Measurements from ENCODE around the gene PHKB.
"Not testable (repeated sequence)": the region's sequence is repeated elsewhere in the genome, so short reads cannot be mapped to it uniquely, and the experiment has no call there.

PHKB gene

GRCh38 chr16:47551185-47551584 lies 90.1 kb downstream of the PHKB start:
- H3K4me1 ChIP-seq (ENCODE audit: insufficient read depth, low read length); H3K9ac ChIP-seq (ENCODE audit: low read depth, low read length); H3K9me3 ChIP-seq (ENCODE audit: control insufficient read depth, insufficient read depth, low read length); H3K36me3 ChIP-seq (ENCODE audit: insufficient read depth, low read length): not testable (repeated sequence)

- H3K4me1 ChIP-seq (ENCODE audit: insufficient read depth, low read length); H3K36me3 ChIP-seq (ENCODE audit: insufficient read depth, low read length); H3K9me3 ChIP-seq (ENCODE audit: control insufficient read depth, insufficient read depth, low read length); H3K9ac ChIP-seq (ENCODE audit: low read depth, low read length): not testable (repeated sequence)
Observed at GRCh38 chr16:47551767-47552166, 90.6 kb downstream of the PHKB start.

DNA sequence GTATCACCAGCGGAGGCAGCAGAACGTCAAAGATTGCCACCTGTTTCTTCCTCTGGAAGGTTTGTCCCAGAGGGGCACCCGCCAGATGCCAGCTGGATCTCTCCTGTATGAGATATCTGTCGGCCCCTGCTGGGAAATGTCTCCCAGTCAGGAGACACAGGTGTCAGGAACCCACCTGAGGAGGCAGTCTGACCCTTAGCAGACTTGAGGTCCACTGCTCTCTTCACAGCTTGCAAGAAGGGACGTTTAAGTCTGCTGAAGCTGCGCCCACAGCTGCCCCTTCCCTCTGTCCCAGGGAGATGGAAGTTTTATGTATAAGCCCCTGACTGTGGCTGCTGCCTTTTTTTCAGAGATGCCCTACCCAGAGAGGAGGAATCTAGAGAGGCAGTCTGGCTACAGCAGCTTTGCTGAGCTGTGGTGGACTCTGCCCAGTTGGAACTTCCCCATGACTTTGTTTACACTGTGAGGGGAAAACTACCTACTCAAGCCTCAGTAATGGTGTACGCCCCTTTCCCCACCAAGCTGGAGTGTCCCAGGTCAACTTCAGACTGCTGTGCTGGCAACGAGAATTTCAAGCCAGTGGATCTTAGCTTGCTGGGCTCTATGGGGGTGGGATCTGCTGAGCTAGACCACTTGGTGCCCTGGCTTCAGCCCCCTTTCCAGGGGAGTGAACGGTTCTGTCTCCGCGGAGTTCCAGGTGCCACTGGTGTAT lies 92.9 kb downstream of the PHKB start:
- Histone ChIP-seq H3K9ac (ENCODE audit: low read depth, low read length) (no peak overlapping the region), H3K36me3 (ENCODE audit: insufficient read depth, low read length) (no peaks in the 10 kb centered on the region), H3K9me3 (ENCODE audit: control insufficient read depth, insufficient read depth, low read length) (no peaks in the 10 kb centered on the region), H3K4me1 (ENCODE audit: insufficient read depth, low read length) (no peaks in the 10 kb centered on the region)

DNA sequence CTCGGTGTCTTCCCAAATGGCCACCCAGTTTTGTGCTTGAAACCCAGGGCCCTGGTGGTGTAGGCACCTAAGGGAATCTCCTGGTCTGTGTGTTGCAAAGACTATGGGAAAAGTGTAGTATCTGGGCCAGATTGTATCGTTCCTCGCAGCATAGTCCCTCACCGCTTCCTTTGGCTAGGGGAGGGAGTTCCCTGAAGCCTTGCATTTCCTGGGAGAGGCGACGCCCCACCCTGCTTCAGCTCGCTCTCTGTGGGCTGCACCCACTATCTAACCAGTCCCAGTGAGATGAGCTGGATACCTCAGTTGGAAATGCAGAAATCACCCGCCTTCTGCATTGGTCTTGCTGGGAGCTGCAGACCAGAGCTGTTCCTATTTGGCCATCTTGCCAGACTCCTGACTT lies 93.5 kb downstream of the PHKB start:
- not testable (repeated sequence) for H3K9ac ChIP-seq (ENCODE audit: low read depth, low read length); H3K9me3 ChIP-seq (ENCODE audit: control insufficient read depth, insufficient read depth, low read length); H3K4me1 ChIP-seq (ENCODE audit: insufficient read depth, low read length); H3K36me3 ChIP-seq (ENCODE audit: insufficient read depth, low read length)

GRCh38 chr16:47561286-47561685 lies 100.2 kb downstream of the PHKB start:
- Histone ChIP-seq H3K4me1 (ENCODE audit: insufficient read depth, low read length) (no peaks in the 10 kb centered on the region), H3K9ac (ENCODE audit: low read depth, low read length) (no peak overlapping the region), H3K36me3 (ENCODE audit: insufficient read depth, low read length) (no peaks in the 10 kb centered on the region), H3K9me3 (ENCODE audit: control insufficient read depth, insufficient read depth, low read length) (no peaks in the 10 kb centered on the region)

DNA sequence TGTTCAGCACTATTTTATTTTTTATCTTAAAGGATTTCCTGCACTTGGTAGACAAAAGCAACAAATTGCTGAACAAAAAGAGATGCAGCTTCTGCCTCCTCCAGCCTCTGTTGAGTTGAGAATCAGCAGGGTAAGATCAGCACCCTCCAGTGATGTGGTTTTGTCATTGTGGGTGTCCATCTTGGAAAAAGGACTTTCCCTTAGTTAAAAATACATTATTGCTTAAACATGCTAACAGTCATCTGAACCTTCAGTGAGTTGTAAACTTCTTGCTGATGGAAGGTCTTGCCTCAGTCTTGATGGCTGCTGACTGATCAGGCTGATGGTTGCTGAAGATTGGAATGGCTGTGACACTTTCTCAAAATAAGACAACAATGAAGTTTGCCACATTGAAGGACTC lies 101.2 kb downstream of the PHKB start:
- no peaks in the 10 kb centered on the region for H3K4me1 ChIP-seq (ENCODE audit: insufficient read depth, low read length)
- no peaks in the 10 kb centered on the region for H3K36me3 ChIP-seq (ENCODE audit: insufficient read depth, low read length)
- no peak overlapping the region for H3K9ac ChIP-seq (ENCODE audit: low read depth, low read length)
- no peaks in the 10 kb centered on the region for H3K9me3 ChIP-seq (ENCODE audit: control insufficient read depth, insufficient read depth, low read length)

DNA sequence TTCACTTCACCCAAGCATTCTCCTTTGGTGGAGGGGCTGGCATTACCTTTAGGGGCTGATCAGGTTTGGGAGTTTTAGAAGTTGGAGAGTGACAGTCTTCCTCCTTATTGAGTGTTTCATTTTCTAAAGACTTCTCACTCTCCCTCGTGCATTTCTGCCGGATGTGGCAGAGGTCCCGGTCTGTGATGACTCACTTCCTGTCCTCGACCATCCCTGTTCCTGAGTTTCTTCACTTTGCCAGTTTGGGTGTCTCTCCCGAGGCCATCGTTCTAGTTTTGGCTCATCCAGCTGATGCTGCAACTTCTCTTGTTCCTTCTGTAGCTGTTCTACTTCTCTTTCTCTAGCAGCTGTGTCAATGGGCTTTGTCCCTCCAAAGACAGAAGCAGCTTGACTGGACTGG lies 104.3 kb downstream of the PHKB start:
- no peaks in the 10 kb centered on the region for H3K36me3 ChIP-seq (ENCODE audit: insufficient read depth, low read length)
- H3K9me3 ChIP-seq (ENCODE audit: control insufficient read depth, insufficient read depth, low read length), result no peaks in the 10 kb centered on the region
- no peak overlapping the region for H3K9ac ChIP-seq (ENCODE audit: low read depth, low read length)
- H3K4me1 ChIP-seq (ENCODE audit: insufficient read depth, low read length), result no peaks in the 10 kb centered on the region

DNA sequence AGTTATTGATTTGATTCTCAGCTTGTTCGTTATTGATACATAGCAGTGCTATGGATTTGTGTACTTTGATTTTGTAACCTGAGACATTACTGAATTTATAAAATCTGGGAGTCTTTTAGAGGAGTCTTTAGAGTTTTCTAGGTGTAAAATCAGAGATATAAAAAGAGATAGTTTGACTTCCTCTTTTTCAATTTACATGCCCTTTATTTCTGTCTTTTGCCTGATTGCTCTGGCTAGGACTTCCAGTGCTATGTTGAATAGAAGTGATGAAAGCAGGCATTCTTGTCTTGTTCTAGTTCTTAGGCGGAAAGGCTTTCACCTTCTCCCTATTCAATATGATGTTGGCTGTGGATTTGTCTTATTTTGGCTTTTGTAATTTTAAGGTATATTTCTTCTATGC lies 106.2 kb downstream of the PHKB start:
- Histone ChIP-seq H3K36me3 (ENCODE audit: insufficient read depth, low read length) (no peaks in the 10 kb centered on the region), H3K4me1 (ENCODE audit: insufficient read depth, low read length) (no peaks in the 10 kb centered on the region), H3K9ac (ENCODE audit: low read depth, low read length) (no peak overlapping the region), H3K9me3 (ENCODE audit: control insufficient read depth, insufficient read depth, low read length) (no peaks in the 10 kb centered on the region)

- Histone ChIP-seq H3K36me3 (ENCODE audit: insufficient read depth, low read length) (no peaks in the 10 kb centered on the region), H3K9ac (ENCODE audit: low read depth, low read length) (no peak overlapping the region), H3K9me3 (ENCODE audit: control insufficient read depth, insufficient read depth, low read length) (no peaks in the 10 kb centered on the region), H3K4me1 (ENCODE audit: insufficient read depth, low read length) (no peaks in the 10 kb centered on the region)
Observed at GRCh38 chr16:47568351-47568750, 107.2 kb downstream of the PHKB start.

DNA sequence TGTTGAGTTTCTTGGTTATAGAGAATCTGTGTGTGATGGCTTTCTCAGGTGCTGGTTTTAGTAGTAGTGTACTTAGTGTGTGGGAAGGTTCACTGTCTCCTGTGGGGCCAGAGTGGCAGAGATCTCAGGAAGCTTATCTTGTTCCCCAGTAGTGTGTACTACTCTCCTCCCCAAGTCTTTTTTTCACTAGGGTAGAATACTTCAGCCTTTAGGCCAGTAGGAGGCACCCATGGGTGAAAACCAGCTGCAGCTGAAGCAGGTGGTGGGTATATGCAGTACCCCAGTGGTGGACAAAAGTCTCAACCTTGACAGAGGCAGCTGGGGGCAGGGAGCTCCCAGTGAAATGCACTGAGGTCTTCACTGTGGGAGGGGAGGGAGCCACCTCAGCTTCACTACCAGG lies 109.9 kb downstream of the PHKB start:
- H3K9me3 ChIP-seq (ENCODE audit: control insufficient read depth, insufficient read depth, low read length), result no peaks in the 10 kb centered on the region
- H3K36me3 ChIP-seq (ENCODE audit: insufficient read depth, low read length), result no peaks in the 10 kb centered on the region
- no peaks in the 10 kb centered on the region for H3K4me1 ChIP-seq (ENCODE audit: insufficient read depth, low read length)
- H3K9ac ChIP-seq (ENCODE audit: low read depth, low read length), result no peak overlapping the region

DNA sequence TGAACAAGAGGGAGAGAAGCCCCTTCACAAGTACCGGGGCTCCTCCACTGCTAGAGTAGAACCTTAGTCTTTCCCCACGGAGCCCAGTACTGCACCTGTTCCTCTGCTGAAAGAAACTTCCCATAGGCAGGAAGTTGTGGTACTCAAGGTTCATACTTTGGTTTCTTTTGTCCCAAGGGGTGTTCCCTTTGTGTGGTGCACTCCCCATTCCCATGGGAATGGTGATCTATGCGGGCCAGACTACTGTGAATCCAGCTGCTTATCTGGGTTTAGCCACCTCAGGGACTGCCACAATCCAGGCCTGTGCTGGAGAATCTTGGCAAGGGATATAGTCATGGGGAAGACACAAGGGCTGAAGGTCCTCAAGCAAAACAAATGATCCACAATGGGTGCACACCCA lies 110.6 kb downstream of the PHKB start:
- no peaks in the 10 kb centered on the region for H3K36me3 ChIP-seq (ENCODE audit: insufficient read depth, low read length)
- no peak overlapping the region for H3K9ac ChIP-seq (ENCODE audit: low read depth, low read length)
- H3K9me3 ChIP-seq (ENCODE audit: control insufficient read depth, insufficient read depth, low read length), result no peaks in the 10 kb centered on the region
- no peaks in the 10 kb centered on the region for H3K4me1 ChIP-seq (ENCODE audit: insufficient read depth, low read length)

GRCh38 chr16:47574091-47575054 lies 113.2 kb downstream of the PHKB start:
- H3K9ac ChIP-seq (ENCODE audit: low read depth, low read length), result no peak overlapping the region
- no peaks in the 10 kb centered on the region for H3K4me1 ChIP-seq (ENCODE audit: insufficient read depth, low read length)
- H3K36me3 ChIP-seq (ENCODE audit: insufficient read depth, low read length), result no peaks in the 10 kb centered on the region
- no peaks in the 10 kb centered on the region for H3K9me3 ChIP-seq (ENCODE audit: control insufficient read depth, insufficient read depth, low read length)

DNA sequence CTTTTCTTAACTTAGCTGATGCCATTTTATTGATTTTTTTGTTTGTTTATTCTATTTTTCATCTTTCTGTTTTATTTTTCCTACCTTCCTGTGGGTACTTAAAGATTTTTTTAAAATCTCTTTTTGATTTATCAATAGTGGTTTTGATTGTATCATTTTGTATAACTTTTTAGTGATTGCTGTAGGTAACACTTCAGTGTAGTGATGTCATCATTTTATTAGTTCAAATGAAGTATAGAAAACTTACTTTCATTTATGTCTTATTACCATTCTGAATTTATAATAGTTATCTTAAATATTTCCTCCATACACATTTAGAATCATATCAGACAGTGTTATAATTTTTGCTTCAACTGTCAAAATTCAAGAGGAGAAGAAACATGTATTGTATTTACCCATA lies 115.9 kb downstream of the PHKB start:
- no peak overlapping the region for H3K9ac ChIP-seq (ENCODE audit: low read depth, low read length)
- no peaks in the 10 kb centered on the region for H3K4me1 ChIP-seq (ENCODE audit: insufficient read depth, low read length)
- no peaks in the 10 kb centered on the region for H3K36me3 ChIP-seq (ENCODE audit: insufficient read depth, low read length)
- no peaks in the 10 kb centered on the region for H3K9me3 ChIP-seq (ENCODE audit: control insufficient read depth, insufficient read depth, low read length)

GRCh38 chr16:47578033-47578432 lies 116.9 kb downstream of the PHKB start:
- H3K4me1 ChIP-seq (ENCODE audit: insufficient read depth, low read length), result no peaks in the 10 kb centered on the region
- no peaks in the 10 kb centered on the region for H3K36me3 ChIP-seq (ENCODE audit: insufficient read depth, low read length)
- no peaks in the 10 kb centered on the region for H3K9me3 ChIP-seq (ENCODE audit: control insufficient read depth, insufficient read depth, low read length)
- no peak overlapping the region for H3K9ac ChIP-seq (ENCODE audit: low read depth, low read length)

DNA sequence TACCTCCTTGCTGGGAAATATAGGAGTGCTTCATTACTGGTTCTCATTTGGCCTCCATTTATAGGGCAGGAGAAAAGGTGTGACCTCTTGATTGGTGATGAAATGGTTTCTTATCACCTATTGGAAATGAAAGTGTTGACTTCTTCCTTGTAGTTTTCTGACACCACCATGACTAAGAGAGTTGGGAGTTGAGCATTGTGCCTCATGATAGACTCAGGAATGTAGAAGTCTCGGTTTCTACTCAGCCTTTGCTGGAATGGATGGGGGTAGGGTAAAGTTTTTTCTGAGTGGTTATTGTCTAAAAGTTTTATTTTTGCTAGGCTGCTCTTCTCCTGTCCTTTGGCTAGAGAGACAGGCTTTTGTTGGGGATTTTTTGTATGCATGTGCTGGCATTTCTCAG lies 117.4 kb downstream of the PHKB start:
- Histone ChIP-seq H3K9ac (ENCODE audit: low read depth, low read length) (no peak overlapping the region), H3K4me1 (ENCODE audit: insufficient read depth, low read length) (no peaks in the 10 kb centered on the region), H3K36me3 (ENCODE audit: insufficient read depth, low read length) (no peaks in the 10 kb centered on the region), H3K9me3 (ENCODE audit: control insufficient read depth, insufficient read depth, low read length) (no peaks in the 10 kb centered on the region)
